Measurements from ENCODE around the gene CLTCL1.
A peak's percentile ranks its signal among the peaks of the same experiment; 100 is the strongest.

The CLTCL1 gene

GRCh38 chr22:19195796-19196731 lies 95.5 kb downstream of the CLTCL1 start:
- no peak for DNase-seq (ENCODE audit: low spot score)

GRCh38 chr22:19194766-19195536 lies 96.6 kb downstream of the CLTCL1 start:
- DNase-seq (ENCODE audit: low spot score) = no peak

- no peak for DNase-seq (ENCODE audit: low spot score)
Measured at GRCh38 chr22:19193879-19194278, 97.6 kb downstream of the CLTCL1 start.

- DNase-seq (ENCODE audit: low spot score) = no peak
Measured at GRCh38 chr22:19187716-19188563, 103.6 kb downstream of the CLTCL1 start.

- DNase-seq (ENCODE audit: low spot score) = no peak
Measured at GRCh38 chr22:19184276-19184997, 107.1 kb downstream of the CLTCL1 start.

- no peak for DNase-seq (ENCODE audit: low spot score)
Measured at GRCh38 chr22:19183216-19183615, 108.3 kb downstream of the CLTCL1 start.

- DNase-seq (ENCODE audit: low spot score) = no peak
Measured at GRCh38 chr22:19182472-19183157, 108.9 kb downstream of the CLTCL1 start.

- no peak for DNase-seq (ENCODE audit: low spot score)
Measured at GRCh38 chr22:19181786-19182471, 109.6 kb downstream of the CLTCL1 start.

GRCh38 chr22:19180740-19181410 lies 110.6 kb downstream of the CLTCL1 start:
- DNase-seq (ENCODE audit: low spot score) = peak; percentile 43

GRCh38 chr22:19180234-19180633 lies 111.3 kb downstream of the CLTCL1 start:
- DNase-seq (ENCODE audit: low spot score) = peak; percentile 46

- peak; percentile 87 for DNase-seq (ENCODE audit: low spot score)
Measured at GRCh38 chr22:19179497-19180048, 111.9 kb downstream of the CLTCL1 start.

GRCh38 chr22:19178657-19179496 lies 112.6 kb downstream of the CLTCL1 start, which contains the start of gene SLC25A1:
Gene SLC25A1, minus strand, starts transcription at chr22:19178736. Its CDS starts 63 bp downstream, at chr22:19178673.
- DNase-seq (ENCODE audit: low spot score) = peak; percentile 92

GRCh38 chr22:19178065-19178656 lies 113.4 kb downstream of the CLTCL1 start:
- peak; percentile 76 for DNase-seq (ENCODE audit: low spot score)

GRCh38 chr22:19177164-19178064 lies 114.1 kb downstream of the CLTCL1 start:
- DNase-seq (ENCODE audit: low spot score) = no peak

- no peak for DNase-seq (ENCODE audit: low spot score)
Measured at GRCh38 chr22:19176732-19177131, 114.8 kb downstream of the CLTCL1 start.

GRCh38 chr22:19176175-19176643 lies 115.3 kb downstream of the CLTCL1 start:
- no peak for DNase-seq (ENCODE audit: low spot score)

Data from ecto neural progenitor cell (in vitro differentiated cells).